Stimulated activated CD4-positive, alpha-beta T cell treated with anti-CD3 and anti-CD28 coated beads, TNF-alpha, amount 100 ng/mL, for 1 hour (primary cell): ENCODE measurements around the gene SOD1.
"Not testable (repeated sequence)": the region's sequence is repeated elsewhere in the genome, so short reads cannot be mapped to it uniquely, and the experiment has no call there.

Experiments used
- DNase-seq, 3 donors: peaks; one replicate each; pipeline ENCODE4 v3.0.0-alpha.2; 2020; ENCODE audit warnings: low read depth in 3 of 3, low spot score in 1 of 3

SOD1 gene

GRCh38 chr21:31654821-31655580 lies 4.5 kb upstream of the SOD1 start:
- not testable (repeated sequence) for DNase-seq

GRCh38 chr21:31656199-31657095 lies 3.0 kb upstream of the SOD1 start:
- no peak for DNase-seq

DNA sequence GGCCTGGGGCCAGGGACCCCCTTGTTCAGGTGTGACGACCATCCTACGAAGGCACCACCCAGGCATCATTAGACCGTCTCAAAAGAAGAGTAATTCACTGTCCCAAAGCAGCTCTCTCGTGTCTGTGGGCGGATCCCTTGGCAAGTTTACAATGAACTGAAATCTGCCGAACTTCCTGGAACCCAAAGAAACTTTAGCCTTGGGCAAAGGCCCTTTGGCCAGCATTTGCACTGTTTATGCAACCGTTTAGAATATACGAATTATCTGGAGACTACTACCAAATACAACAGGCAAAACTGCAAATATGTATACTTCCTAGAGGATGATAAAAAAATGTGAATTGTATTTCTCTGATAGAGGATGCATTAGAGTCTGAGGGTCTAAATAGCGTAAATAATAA lies 1.4 kb upstream of the SOD1 start:
- no peak for DNase-seq

GRCh38 chr21:31659286-31659535 lies 282 bp upstream of the SOD1 start:
- DNase-seq = no peak

DNA sequence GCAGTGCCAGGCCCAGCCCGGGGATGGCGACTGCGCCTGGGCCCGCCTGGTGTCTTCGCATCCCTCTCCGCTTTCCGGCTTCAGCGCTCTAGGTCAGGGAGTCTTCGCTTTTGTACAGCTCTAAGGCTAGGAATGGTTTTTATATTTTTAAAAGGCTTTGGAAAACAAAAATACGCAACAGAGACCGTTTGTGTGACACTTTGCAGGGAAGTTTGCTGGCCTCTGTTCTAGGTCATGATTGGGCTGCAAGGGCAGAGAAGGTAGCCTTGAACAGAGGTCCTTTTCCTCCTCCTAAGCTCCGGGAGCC lies 719 bp downstream of the SOD1 start:
- DNase-seq = no peak

DNA sequence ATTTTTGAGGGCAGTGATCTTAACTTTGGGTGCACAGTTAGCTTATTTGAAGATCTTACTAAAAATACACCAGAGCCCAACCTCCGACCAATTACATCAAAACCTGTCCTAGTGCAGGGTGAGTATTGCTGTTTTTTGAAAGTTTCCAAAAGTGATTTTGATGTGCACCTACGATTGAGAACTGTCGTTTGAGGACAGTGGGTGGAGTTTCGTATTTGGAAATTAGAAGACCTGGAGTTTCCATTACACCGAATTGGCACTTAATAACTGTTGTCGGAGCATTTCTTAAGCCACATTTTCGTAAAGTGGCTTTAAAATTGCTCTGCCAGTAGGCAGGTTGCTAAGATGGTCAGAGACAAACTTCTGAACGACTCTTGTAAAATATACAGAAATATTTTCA lies 1.1 kb downstream of the SOD1 start:
- DNase-seq = no peak

DNA sequence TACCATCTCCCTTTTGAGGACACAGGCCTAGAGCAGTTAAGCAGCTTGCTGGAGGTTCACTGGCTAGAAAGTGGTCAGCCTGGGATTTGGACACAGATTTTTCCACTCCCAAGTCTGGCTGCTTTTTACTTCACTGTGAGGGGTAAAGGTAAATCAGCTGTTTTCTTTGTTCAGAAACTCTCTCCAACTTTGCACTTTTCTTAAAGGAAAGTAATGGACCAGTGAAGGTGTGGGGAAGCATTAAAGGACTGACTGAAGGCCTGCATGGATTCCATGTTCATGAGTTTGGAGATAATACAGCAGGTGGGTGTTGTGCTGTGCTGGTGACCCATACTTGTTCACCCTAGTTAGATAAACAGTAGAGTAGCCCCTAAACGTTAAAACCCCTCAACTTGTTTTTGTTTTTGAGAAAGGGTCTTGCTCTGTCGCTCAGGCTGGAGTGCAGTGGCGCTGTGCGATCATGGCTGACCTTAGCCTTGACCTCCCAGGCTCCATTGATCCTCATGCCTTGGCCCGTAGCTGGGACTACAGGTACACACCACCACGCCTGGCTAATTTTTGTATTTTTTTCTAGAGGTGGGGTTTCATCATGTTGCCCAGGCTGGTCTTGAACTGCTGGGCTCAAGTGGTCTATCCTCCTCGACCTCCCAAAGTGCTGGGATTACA lies 4.2 kb downstream of the SOD1 start:
- DNase-seq = no peak

DNA sequence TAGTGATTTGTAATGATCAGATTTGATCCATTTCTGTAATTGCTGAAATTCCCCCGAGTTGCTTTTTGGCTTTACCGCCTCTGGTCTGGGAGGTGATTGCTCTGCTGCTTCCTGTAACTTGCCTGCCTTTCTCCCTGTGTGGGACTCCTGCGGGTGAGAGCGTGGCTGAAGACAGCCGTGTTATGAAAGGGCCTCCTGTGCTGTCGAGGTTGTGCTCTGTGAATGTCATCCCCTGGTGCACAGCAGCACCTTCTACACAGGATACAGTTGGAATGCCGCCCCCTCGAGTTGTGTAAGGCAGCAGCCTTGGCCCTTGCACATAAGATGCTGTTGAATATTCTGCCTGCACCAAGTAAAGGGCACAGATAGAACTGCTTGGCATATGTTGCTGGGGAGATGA lies 5.9 kb downstream of the SOD1 start:
- DNase-seq = no peak

GRCh38 chr21:31665869-31666268 lies 6.4 kb downstream of the SOD1 start:
- not testable (repeated sequence) for DNase-seq

GRCh38 chr21:31666445-31667010 lies 7.0 kb downstream of the SOD1 start:
- no peak for DNase-seq

DNA sequence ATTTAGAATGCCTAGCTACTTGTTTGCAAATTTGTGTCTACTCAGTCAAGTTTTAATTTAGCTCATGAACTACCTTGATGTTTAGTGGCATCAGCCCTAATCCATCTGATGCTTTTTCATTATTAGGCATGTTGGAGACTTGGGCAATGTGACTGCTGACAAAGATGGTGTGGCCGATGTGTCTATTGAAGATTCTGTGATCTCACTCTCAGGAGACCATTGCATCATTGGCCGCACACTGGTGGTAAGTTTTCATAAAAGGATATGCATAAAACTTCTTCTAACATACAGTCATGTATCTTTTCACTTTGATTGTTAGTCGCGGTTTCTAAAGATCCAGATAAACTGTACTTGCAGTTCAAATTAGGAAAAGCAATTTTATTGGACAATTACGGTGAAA lies 7.6 kb downstream of the SOD1 start:
- DNase-seq = no peak

DNA sequence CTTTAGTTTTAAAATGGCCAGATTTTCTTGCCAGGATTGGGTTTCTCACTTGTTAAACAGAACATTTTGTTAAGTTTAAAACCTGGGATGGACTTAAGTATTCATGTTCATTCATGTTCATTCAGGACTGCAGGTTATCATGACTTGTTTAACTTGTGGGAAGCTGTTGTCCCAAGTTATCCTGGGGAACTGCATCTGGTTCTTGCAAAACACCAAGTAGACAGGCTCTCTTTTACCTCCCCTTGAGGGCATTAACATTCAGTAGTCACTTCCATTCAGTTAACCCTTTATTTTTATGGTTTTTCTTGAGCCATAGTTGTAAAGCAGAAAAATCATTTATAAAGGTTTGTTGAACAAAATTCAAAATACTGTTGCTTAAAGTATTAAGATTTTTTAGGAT lies 8.1 kb downstream of the SOD1 start:
- no peak for DNase-seq

DNA sequence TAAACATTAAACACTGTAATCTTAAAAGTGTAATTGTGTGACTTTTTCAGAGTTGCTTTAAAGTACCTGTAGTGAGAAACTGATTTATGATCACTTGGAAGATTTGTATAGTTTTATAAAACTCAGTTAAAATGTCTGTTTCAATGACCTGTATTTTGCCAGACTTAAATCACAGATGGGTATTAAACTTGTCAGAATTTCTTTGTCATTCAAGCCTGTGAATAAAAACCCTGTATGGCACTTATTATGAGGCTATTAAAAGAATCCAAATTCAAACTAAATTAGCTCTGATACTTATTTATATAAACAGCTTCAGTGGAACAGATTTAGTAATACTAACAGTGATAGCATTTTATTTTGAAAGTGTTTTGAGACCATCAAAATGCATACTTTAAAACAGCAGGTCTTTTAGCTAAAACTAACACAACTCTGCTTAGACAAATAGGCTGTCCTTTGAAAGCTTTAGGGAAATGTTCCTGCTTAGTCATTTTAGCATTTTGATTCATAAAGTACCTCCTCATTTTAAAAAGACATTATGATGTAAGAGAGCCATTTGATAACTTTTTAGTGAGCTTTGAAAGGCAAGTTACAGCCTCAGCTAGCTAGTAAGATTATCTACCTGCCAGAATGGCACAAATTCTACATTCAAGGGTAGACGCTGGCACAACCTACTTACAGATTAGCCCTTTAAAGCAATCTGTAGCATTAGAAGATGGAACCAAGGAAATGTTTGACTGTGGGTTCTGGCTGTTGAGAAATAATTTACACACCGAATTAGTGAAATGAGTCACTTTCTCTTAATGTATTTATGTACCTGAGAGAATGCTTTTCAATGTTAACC lies 9.4 kb downstream of the SOD1 start:
- no peak for DNase-seq

GRCh38 chr21:31670070-31670469 lies 10.6 kb downstream of the SOD1 start:
- no peak for DNase-seq

DNA sequence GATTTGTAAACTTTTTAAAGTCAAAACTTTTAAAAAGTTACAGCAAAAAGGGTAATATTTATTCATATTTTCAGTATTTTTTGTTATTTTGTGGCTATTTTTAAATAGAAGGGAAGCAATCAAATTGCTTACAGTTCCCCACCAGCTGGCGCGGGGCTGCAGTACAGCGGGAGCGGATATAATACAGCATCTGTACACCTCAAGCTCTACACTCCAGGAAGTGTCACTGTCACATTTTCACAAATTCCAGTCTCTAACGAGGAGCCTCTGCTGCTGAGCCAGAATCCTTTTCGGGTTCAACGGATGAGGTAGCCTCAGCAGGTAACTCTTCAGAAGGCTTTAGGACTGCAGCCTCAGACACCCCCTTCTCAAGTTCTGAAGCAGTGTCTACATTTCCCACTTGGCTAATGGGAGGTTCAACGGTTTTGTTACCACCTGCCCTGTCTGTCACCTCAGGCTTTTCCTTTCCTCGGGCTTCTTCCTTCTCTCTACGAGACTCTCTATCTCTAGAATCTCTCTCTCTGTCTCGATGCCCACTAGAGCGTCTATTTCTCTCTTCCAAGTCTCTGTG lies 11.7 kb downstream of the SOD1 start:
- DNase-seq = no peak

- no peak for DNase-seq
These were observed 12.4 kb downstream of the SOD1 start for GRCh38 chr21:31671931-31672330.

DNA sequence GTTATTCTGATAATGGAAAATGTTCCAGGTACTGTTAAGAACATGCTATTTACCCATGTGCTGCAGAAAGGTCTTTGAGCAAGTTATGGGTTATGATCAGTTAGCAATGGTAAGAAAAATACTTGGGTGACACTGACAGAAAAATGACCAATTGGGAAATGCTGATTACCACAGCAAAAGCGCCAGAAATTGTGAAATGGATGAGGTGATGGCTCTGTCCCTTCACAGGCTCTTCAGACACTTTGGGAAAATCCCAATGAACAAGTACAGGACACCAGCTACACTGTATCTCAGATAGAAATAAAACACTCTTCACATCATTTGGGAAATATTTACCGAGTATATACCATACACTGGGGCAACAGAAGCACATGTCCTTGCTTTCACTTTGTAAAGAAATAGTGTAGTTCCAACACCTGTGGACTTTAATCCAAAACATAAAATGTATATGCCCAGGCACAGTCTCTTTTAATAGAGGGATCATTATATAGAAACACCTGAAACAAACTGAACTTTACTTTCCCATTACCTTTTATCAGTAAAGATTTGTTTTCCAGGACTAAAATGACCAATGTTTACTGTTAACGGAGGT lies 13.9 kb downstream of the SOD1 start:
- DNase-seq = no peak

DNA sequence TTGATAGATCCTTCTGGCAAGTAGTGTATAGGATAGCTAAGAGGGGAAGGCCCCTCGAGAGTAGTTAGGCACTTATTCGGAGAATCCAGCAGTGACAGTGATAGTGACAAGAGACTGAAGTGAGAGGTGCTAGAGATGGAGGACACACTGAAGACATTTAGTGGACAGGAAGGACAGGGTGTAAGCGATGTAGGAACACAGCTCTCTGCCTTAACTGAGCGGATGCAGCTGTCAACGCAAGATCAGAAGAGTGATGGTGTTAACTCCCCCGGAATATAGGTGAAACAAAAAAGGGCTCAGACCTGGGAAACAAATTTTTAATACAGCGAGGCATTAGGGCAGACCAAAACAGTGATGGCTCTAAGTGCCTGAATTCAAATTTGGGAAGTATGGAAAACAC lies 15.8 kb downstream of the SOD1 start:
- DNase-seq = no peak

DNA sequence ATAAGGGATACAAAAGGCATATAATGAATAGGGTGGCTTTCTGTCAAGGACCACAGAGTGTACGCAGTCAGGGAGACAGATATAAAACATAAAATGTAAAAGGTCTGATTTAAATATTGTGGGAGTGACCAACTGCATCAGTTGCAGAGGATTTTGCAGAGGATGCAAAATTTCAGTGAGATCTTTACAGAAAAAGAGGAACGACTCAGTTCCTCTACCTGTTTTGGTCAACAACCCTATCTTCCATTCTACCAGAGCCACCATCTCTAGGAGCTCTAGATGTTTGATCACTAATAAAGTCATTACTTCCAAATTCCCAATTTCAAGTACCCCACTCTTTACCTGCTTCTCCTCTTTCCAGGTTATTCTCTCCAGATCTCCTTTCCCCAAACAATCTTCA lies 16.5 kb downstream of the SOD1 start:
- DNase-seq = no peak

DNA sequence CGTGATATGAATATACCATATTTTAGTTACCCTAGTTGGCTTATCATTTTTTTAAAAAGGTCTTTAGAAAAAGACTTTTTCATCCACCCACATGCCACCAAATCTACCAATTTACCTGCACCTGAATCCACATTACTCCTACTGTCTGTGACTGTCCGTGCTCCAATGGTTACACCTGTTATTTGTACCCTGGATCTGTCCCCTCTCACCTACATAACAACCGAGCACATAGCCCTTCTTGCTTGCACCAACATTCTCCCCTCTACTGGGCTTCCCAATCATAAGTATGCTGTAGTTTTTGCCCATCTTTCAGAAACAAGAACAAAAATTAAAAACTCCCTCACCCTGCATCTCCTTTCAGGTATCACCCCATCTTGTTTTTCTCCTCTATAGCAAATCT lies 17.6 kb downstream of the SOD1 start:
- no peak for DNase-seq
